A673 (cell line): Measurements from ENCODE around the gene FRMD4A. TPM values are rescaled to one million over a fixed set of nuclear protein-coding genes. Genes with fewer than 3 reads are reported as not detected.

ENCODE experiments used
- BruUV-seq: library from RNA; stranded (reverse); fragments of 400-500 nt; replicated peaks from 2 replicates; lab custom pipeline; 2021; lab: Mats Ljungman, UMichigan
- CTCF ChIA-PET: fragments of 300-600 bp; sonication (Branson Sonifier 250); formaldehyde crosslinking; loops from one replicate; lab custom pipeline; 2022; ENCODE audit warnings: antibody characterized with exemption; lab: Charles Lee
- POLR2A ChIA-PET: fragments of 300-600 bp; sonication (Branson Sonifier 250); formaldehyde crosslinking; loops from one replicate; lab custom pipeline; 2022; ENCODE audit warnings: antibody characterized with exemption; ENCODE audit not compliant: low non-redundant PET; lab: Charles Lee
- DNase-seq: peaks from one replicate; pipeline ENCODE4 v3.0.0-alpha.2; 2015; ENCODE audit warnings: low spot score
- H3K27ac ChIP-seq: fragments of 200-600 bp; sonication (generic); 2 replicates; pipeline ENCODE4 v1.5.1; 2016; ENCODE audit warnings: mixed run types, low read depth, mild to moderate bottlenecking, mixed read lengths, antibody characterized with exemption, low read length; ENCODE audit not compliant: poor library complexity, severe bottlenecking
- H3K27me3 ChIP-seq: fragments of 200-600 bp; sonication (generic); replicated peaks from 2 replicates; pipeline ENCODE4 v1.6.1; 2017; ENCODE audit warnings: mixed run types, low read depth, mild to moderate bottlenecking, mixed read lengths, antibody characterized with exemption, low read length; ENCODE audit not compliant: insufficient read depth, poor library complexity
- H3K36me3 ChIP-seq: fragments of 200-600 bp; sonication (generic); 2 replicates; pipeline ENCODE4 v1.6.1; 2016; ENCODE audit warnings: mixed run types, mild to moderate bottlenecking, mixed read lengths, antibody characterized with exemption, low read length; ENCODE audit not compliant: insufficient read depth, poor library complexity, severe bottlenecking
- H3K4me1 ChIP-seq: fragments of 200-600 bp; sonication (generic); 2 replicates; pipeline ENCODE4 v1.6.1; 2017; ENCODE audit warnings: mixed run types, mild to moderate bottlenecking, mixed read lengths, antibody characterized with exemption, low read length; ENCODE audit not compliant: insufficient read depth, poor library complexity, severe bottlenecking
- H3K4me3 ChIP-seq: fragments of 200-600 bp; sonication (generic); 2 replicates; pipeline ENCODE4 v1.5.1; 2016; ENCODE audit warnings: low read depth, mixed run types, mild to moderate bottlenecking, mixed read lengths, low read length; ENCODE audit not compliant: poor library complexity, severe bottlenecking
- H3K9me3 ChIP-seq: fragments of 200-600 bp; sonication (generic); 2 replicates; pipeline ENCODE4 v1.6.1; 2016; ENCODE audit warnings: mixed run types, low read depth, mild to moderate bottlenecking, mixed read lengths, antibody characterized with exemption, low read length; ENCODE audit not compliant: poor library complexity, severe bottlenecking
- EZH2 ChIP-seq: fragments of 200-600 bp; sonication (generic); IDR thresholded peaks from 2 replicates; pipeline ENCODE4 v1.6.1; 2017; ENCODE audit warnings: borderline replicate concordance, low read depth, mild to moderate bottlenecking, mixed read lengths, antibody characterized with exemption, low read length; ENCODE audit not compliant: poor library complexity, severe bottlenecking
- intact Hi-C: fragments of 100-400 bp; cut with micrococcal nuclease; formaldehyde crosslinking; loops from one replicate; pipeline ENCODE4 v1.10.0; 2022; ENCODE audit not compliant: unreplicated experiment
- total RNA-seq: library from RNA; stranded (reverse); gene quantifications from 2 replicates; pipeline ENCODE4 v1.2.3, GENCODE V29; 2021
- TF ChIP-seq, protein P1 (sequence below): fragments of 300-800, 200-600 bp; sonication (generic); conservative IDR thresholded peaks from 2 replicates; pipeline ENCODE4 v1.5.1; 2017; ENCODE audit warnings: low read depth, mild to moderate bottlenecking, antibody characterized with exemption, low read length, moderate library complexity, mixed read lengths

Gene FRMD4A
- total RNA-seq, 1 experiment from 2014 or later = 26.3 TPM

GRCh38 chr10:13993169-13993568 is 337.6 kb downstream of the FRMD4A start:
- no peaks in the 10 kb centered on the region for H3K4me1 ChIP-seq
- intact Hi-C loops = no loop called here
- H3K27me3 ChIP-seq = no peaks in the 10 kb centered on the region
- no peak overlapping the region for H3K4me3 ChIP-seq
- BruUV-seq = no TSS peak
- no peaks in the 10 kb centered on the region for H3K36me3 ChIP-seq
- POLR2A ChIA-PET = no interaction called here
- no peak for DNase-seq
- TF ChIP-seq, protein P1, sequence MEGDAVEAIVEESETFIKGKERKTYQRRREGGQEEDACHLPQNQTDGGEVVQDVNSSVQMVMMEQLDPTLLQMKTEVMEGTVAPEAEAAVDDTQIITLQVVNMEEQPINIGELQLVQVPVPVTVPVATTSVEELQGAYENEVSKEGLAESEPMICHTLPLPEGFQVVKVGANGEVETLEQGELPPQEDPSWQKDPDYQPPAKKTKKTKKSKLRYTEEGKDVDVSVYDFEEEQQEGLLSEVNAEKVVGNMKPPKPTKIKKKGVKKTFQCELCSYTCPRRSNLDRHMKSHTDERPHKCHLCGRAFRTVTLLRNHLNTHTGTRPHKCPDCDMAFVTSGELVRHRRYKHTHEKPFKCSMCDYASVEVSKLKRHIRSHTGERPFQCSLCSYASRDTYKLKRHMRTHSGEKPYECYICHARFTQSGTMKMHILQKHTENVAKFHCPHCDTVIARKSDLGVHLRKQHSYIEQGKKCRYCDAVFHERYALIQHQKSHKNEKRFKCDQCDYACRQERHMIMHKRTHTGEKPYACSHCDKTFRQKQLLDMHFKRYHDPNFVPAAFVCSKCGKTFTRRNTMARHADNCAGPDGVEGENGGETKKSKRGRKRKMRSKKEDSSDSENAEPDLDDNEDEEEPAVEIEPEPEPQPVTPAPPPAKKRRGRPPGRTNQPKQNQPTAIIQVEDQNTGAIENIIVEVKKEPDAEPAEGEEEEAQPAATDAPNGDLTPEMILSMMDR = no peak
- TF ChIP-seq EZH2 = no peak
- CTCF ChIA-PET = no interaction called here
- no peak overlapping the region for H3K27ac ChIP-seq
- no peaks in the 10 kb centered on the region for H3K9me3 ChIP-seq

- TF ChIP-seq, protein P1 = no peak
- no peak for TF ChIP-seq EZH2
- DNase-seq = no peak
- no peaks in the 10 kb centered on the region for H3K4me1 ChIP-seq
- H3K9me3 ChIP-seq = no peaks in the 10 kb centered on the region
- H3K4me3 ChIP-seq = no peak overlapping the region
- H3K27me3 ChIP-seq = no peaks in the 10 kb centered on the region
- H3K36me3 ChIP-seq = no peaks in the 10 kb centered on the region
- CTCF ChIA-PET = no interaction called here
- intact Hi-C loops = no loop called here
- no TSS peak for BruUV-seq
- no peak overlapping the region for H3K27ac ChIP-seq
- POLR2A ChIA-PET = no interaction called here
Measured at GRCh38 chr10:13991353-13991752, 339.4 kb downstream of the FRMD4A start.

GRCh38 chr10:13990946-13991345 is 339.8 kb downstream of the FRMD4A start:
- Histone ChIP-seq H3K27ac (no peak overlapping the region), H3K36me3 (no peaks in the 10 kb centered on the region), H3K9me3 (no peaks in the 10 kb centered on the region), H3K4me1 (no peaks in the 10 kb centered on the region), H3K27me3 (no peaks in the 10 kb centered on the region), H3K4me3 (no peak overlapping the region)
- POLR2A ChIA-PET = no interaction called here
- intact Hi-C loops = no loop called here
- DNase-seq = no peak
- CTCF ChIA-PET = no interaction called here
- TF ChIP-seq, protein P1 = no peak
- TF ChIP-seq EZH2 = no peak
- BruUV-seq = no TSS peak
